ENCODE measurements around the gene SF3A1.

DNA sequence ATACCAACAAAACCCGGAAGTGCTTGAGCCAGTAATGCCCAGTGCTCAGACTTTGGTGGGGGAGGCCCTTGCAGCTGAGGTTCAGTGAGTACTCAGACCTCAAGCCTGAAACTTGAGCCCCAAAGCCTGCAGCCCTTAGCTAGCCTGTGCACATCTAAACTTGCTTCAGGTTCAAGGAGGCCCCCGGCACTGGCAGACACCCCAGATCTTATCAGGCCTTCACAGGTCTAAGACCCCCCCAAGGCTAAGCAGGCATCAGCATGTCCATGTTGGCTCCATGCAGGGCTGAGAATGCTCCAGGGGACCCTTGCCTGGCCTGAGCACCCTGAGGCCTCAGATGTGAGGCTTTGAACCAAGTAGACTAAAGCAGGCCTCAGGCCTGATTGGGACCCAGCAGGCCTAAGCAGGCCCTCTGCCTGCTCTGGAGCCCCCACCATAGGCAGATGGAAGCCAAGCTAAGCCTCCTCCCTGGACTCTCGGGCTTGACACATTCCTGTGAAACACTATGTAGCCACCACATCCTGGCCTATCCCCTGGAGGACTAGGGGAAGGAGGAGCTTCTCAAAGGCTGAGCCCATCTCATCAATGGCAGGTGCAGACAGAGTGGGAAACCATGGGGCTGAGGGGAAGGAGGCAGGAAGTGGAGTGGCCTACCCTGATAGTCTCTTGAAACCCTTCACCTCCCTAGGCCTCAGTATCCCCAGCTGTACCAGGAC is 66.2 kb downstream of the SF3A1 start:
- TF ChIP-seq, protein P1, sequence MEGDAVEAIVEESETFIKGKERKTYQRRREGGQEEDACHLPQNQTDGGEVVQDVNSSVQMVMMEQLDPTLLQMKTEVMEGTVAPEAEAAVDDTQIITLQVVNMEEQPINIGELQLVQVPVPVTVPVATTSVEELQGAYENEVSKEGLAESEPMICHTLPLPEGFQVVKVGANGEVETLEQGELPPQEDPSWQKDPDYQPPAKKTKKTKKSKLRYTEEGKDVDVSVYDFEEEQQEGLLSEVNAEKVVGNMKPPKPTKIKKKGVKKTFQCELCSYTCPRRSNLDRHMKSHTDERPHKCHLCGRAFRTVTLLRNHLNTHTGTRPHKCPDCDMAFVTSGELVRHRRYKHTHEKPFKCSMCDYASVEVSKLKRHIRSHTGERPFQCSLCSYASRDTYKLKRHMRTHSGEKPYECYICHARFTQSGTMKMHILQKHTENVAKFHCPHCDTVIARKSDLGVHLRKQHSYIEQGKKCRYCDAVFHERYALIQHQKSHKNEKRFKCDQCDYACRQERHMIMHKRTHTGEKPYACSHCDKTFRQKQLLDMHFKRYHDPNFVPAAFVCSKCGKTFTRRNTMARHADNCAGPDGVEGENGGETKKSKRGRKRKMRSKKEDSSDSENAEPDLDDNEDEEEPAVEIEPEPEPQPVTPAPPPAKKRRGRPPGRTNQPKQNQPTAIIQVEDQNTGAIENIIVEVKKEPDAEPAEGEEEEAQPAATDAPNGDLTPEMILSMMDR (conservative IDR thresholded peaks at IDR 0.05 in 1 of 2, IDR thresholded peaks at IDR 0.05 in 1 of 2; ENCODE audit: low read depth in 1 of 2, low read length in 2 of 2): no peak
- TF ChIP-seq EZH2 (IDR thresholded peaks at IDR 0.05; ENCODE audit: low read length, missing control alignments): no peak

All from fibroblast of lung (primary cell).